ENCODE measurements around the gene ECI2.

ECI2 gene

DNA sequence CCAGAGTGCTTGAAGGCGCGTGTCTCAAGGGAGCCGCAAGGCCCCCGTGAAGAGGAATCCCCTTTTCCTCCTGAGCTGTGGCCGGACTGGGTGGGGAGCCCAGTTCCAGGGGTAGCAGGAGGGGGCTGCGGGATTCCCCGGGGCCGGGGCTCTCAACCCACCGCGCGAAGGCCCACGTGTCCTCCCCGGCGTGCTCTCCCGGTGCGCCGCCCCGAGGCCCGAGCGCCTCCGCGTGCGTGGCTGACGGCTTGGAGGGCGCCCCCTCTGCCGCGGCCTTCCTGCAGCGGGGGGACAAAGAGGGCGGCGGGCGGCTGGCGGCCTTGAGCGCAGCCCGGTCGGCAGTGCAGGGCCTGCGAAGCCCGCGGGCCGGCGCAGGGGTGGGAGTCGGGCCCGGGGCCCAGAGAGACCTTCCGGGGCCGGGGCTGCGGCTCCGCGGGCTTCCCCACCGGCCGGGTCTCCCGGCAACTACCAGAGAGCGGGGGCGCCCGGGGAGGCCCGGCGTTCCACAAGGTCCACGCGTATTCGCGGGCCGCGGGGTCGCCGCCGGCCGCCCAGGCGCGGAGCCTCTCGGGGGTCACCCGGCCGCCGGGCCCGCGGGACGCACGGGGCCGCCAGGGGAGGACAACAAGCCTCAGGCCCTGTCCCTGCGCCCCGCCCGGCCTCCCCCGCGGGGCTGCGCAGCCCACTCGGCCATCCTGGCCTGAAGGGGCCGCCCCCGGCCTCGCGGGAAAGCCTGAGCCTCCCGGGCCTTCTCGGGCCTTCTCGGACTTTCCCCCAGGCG is 56.5 kb downstream of the ECI2 start, which contains the start of gene FAM217A:
FAM217A (minus strand) TSS at position 447 of the 781 bp plus-strand sequence. CDS start 1,723 bp downstream, outside the sequence.
- no peak within 1 kb of the TSS for H3K4me3 ChIP-seq (ENCODE audit: control insufficient read depth, low read depth, low read length)
- DNase-seq (ENCODE audit: low read depth), result no peak
- TF ChIP-seq, protein P1, sequence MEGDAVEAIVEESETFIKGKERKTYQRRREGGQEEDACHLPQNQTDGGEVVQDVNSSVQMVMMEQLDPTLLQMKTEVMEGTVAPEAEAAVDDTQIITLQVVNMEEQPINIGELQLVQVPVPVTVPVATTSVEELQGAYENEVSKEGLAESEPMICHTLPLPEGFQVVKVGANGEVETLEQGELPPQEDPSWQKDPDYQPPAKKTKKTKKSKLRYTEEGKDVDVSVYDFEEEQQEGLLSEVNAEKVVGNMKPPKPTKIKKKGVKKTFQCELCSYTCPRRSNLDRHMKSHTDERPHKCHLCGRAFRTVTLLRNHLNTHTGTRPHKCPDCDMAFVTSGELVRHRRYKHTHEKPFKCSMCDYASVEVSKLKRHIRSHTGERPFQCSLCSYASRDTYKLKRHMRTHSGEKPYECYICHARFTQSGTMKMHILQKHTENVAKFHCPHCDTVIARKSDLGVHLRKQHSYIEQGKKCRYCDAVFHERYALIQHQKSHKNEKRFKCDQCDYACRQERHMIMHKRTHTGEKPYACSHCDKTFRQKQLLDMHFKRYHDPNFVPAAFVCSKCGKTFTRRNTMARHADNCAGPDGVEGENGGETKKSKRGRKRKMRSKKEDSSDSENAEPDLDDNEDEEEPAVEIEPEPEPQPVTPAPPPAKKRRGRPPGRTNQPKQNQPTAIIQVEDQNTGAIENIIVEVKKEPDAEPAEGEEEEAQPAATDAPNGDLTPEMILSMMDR (IDR thresholded peaks at IDR 0.05; ENCODE audit: control insufficient read depth, insufficient read depth, low read depth, low read length, missing control alignments), result no peak

GRCh38 chr6:4074478-4075235 is 60.7 kb downstream of the ECI2 start:
- TF ChIP-seq, protein P1 (IDR thresholded peaks at IDR 0.05; ENCODE audit: control insufficient read depth, insufficient read depth, low read depth, low read length, missing control alignments), result no peak
- no peak for DNase-seq (ENCODE audit: low read depth)
- H3K4me3 ChIP-seq (ENCODE audit: control insufficient read depth, low read depth, low read length), result no peak overlapping the region

DNA sequence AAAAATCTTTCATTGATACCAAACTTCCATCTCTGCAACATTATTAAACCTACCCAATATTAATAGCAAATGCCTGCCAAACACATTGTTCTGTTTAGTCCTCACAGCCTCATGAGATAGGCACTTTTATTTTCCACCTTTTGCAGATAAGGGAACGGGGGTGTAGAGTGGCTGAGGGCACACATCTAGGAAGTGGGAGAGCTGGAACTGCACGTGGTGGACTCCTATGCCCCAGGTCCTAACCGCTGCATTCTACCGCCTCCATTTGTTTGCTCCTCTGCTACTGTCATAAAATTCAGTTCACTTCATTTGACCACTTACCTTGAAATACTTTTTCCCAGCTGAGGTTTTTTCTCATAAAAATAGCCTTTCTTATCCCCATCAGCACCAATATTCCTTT is 64.0 kb downstream of the ECI2 start:
- DNase-seq (ENCODE audit: low read depth), result no peak
- TF ChIP-seq, protein P1 (IDR thresholded peaks at IDR 0.05; ENCODE audit: control insufficient read depth, insufficient read depth, low read depth, low read length, missing control alignments), result no peak
- H3K4me3 ChIP-seq (ENCODE audit: control insufficient read depth, low read depth, low read length), result no peak overlapping the region

DNA sequence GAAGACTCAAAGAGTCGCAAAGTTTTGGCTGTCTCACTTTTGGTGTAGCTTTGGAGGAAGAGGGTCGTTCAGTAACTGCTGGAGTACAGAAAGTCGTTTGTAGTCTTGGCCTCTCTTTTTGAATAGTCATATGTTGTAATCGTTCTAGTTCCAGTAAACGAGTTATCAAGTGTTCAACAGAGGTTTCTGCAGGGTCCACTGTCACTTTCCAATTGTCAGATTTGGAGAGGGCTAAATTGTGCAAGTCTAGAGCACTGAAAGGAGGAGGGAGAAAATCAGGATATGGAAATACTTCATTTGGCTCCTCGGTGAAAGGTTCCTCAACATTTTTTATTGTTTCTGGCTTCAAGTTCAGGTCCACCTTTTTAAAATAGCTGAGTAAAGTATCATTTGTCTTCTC is 66.2 kb downstream of the ECI2 start:
- no peak overlapping the region for H3K4me3 ChIP-seq (ENCODE audit: control insufficient read depth, low read depth, low read length)
- DNase-seq (ENCODE audit: low read depth), result no peak
- TF ChIP-seq, protein P1 (IDR thresholded peaks at IDR 0.05; ENCODE audit: control insufficient read depth, insufficient read depth, low read depth, low read length, missing control alignments), result no peak

DNA sequence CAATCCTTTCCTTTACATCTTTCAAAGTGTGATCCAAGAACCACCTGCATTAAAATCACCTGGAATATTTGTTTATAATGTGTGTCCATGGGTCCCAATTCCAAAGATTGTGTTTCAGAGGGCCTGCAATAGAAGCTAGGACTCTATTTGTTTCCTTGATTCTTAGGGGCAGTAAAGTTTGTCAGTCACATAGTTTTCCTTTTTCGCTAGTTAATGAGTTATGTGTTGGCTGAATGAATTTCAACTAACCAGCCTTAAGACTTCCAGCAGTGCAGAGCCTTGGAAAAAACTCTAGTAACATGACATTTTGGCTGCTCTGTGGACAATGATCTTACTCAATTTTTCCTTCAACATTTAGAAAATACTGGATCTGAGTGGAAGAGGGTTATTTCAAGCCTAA is 67.7 kb downstream of the ECI2 start:
- DNase-seq (ENCODE audit: low read depth), result no peak
- TF ChIP-seq, protein P1 (IDR thresholded peaks at IDR 0.05; ENCODE audit: control insufficient read depth, insufficient read depth, low read depth, low read length, missing control alignments), result no peak
- no peak overlapping the region for H3K4me3 ChIP-seq (ENCODE audit: control insufficient read depth, low read depth, low read length)

DNA sequence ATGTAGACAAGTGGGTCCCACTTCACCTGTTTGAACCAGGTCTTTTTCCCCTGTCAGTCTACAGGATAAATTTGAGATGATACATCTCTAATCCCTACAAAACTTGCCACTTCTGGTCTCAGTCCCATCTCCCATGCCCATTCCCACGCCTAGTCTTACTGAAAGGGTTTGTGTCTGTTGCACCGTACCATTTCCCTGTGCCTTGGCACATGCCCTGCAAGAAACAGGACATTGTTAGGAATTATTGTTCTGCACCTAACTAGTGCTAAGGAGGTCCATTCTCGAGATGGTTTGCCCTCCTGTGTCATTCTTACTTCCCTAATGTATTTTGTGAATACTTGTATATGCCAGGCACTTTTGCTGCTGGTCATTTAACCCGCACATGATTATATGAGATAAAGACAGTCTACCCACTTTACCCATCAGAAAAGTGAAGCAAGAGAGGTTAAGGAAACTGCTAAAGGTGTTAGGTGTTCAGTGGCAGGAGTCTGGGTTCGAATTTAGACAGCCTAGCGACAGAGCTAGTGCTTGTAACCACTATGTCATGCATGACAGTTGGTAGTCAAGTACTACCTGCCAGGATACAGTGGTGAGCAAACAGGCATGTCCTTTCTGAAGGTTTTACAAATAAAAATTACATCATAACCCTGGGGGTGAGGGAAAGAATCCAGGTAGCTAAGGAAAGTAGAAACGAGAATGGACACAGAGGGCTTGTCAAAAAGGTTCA is 69.2 kb downstream of the ECI2 start:
- TF ChIP-seq, protein P1 (IDR thresholded peaks at IDR 0.05; ENCODE audit: control insufficient read depth, insufficient read depth, low read depth, low read length, missing control alignments), result no peak
- DNase-seq (ENCODE audit: low read depth), result no peak

More for the DNA sequence above, 69.2 kb downstream of the ECI2 start:
- H3K4me3 ChIP-seq (ENCODE audit: control insufficient read depth, low read depth, low read length), result no peak overlapping the region
